H1 (cell line): ENCODE data around the gene RADIL. TPM values are rescaled to one million over a fixed set of nuclear protein-coding genes. Genes with fewer than 3 reads are reported as not detected.

ENCODE experiments used
- CBX5 ChIP-seq: fragments of 300-800, 300-1000 bp; sonication (generic); IDR thresholded peaks from 2 replicates; pipeline ENCODE4 v1.7.1; 2016; ENCODE audit warnings: antibody characterized with exemption, low read length, low read depth
- CTCF ChIP-seq, 3 experiments: IDR thresholded peaks; 1 replicate in 2 of 3; 2 replicates in 1 of 3; pipeline versions ENCODE4 v1.5.1 to v1.6.1; 2011; ENCODE audit warnings: low read length in 3 of 3, mild to moderate bottlenecking in 3 of 3, inconsistent platforms in 2 of 3, low read depth in 1 of 3, moderate library complexity in 1 of 3; ENCODE audit not compliant: insufficient read depth in 1 of 3; ENCODE audit errors: control extremely low read depth in 1 of 3
- SIRT6 ChIP-seq: IDR thresholded peaks from one replicate; pipeline ENCODE4 v1.7.1; 2012; ENCODE audit warnings: low read length, inconsistent platforms
- TCF12 ChIP-seq: IDR thresholded peaks from 2 replicates; pipeline ENCODE4 v1.6.1; 2011; ENCODE audit warnings: low read depth, mild to moderate bottlenecking, low read length
- polyA plus RNA-seq, 7 experiments: library from polyadenylated mRNA; depleted of rRNA in 3 of 7; stranded (reverse) in 5 of 7; unstranded in 2 of 7; fragments of >200 nt in 5 of 7; fragments of 200-250 nt in 2 of 7; gene quantifications; 1 replicate in 5 of 7; 2 replicates in 1 of 7; 4 replicates in 1 of 7; pipeline versions ENCODE4 v1.2.1 to v1.2.3, GENCODE V29; 2011 to 2013; ENCODE audit warnings: missing spikeins in 2 of 7, mixed read lengths in 2 of 7
- total RNA-seq: library from RNA; stranded (reverse); fragmentation: NEBNext Ultra II Directional; extraction: Animal tissue kit (Norgen Biotek cat#: 25700); gene quantifications from 2 replicates; pipeline ENCODE4 v1.2.1, GENCODE V29; 2021

RADIL gene
- total and polyA plus RNA-seq, 2 of the 8 experiments (the other 6 are each of a cell fraction or from before 2014, with no cell fraction given) = 5.0 to 5.4 TPM

- TF ChIP-seq CTCF (IDR thresholded peaks at IDR 0.05; ENCODE audit: control extremely low read depth in 1 of 3, insufficient read depth in 1 of 3, low read depth in 1 of 3, low read length in 3 of 3) (no peak), CBX5 (no peak), SIRT6 (no peak), TCF12 (no peak)
These were observed 44.7 kb downstream of the RADIL start (continued) for GRCh38 chr7:4838626-4839334.
